HG02798 (cell line): ENCODE data around the gene HAUS3.

Experiments
- ATAC-seq: cut with Tn5 transposase; IDR thresholded peaks from one replicate; pipeline ENCODE4 v1.9.1; 2021; ENCODE audit warnings: mild to moderate bottlenecking; ENCODE audit not compliant: unreplicated experiment, poor library complexity

Gene HAUS3

DNA sequence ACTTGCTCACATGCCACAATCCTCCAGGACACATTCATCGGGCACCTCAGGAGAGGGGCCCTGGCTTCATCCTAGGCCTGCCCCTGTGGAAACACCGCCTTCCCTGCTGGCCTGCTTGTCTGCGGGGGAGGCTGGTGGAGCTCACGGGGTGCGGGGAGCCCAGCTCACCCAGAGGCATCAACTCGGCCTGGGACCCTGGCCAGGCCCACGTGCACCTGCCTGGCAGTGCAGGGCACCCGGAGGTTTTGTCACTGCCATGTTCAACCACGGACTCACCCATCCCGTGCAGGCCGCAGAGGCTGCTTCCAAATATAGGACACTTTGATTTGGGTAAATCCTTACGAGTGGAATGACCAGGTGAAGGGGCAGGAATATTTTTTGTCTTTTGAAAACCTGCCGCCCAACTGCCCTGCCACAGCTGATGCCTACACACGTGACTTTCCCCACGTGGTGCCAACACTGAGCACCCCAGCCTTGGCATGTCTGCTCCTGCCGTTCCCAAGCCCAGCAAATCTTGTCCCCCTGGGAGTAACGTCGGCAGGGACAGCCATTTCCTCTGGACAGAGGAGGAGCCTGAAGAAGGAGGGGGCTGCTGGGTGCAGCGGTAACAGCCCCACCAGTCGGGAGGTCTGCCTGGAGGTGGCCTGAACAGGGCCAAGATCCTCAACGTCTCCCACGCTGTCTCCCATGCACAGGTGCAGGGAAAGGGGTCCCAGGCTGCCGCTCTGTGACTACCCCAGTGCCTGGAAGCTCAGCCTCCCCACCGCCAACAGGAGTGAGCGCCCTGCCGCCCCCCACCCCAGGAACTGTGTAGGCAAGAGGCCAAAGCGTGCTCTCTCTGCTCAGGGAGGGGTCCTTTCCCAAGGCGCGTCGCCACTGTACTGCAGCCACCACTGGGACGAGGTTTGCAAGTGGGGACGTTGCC lies 11.5 kb upstream of the HAUS3 start:
- no peak for ATAC-seq

GRCh38 chr4:2252530-2253091 lies 10.7 kb upstream of the HAUS3 start:
- ATAC-seq = no peak

- ATAC-seq = no peak
Observed at GRCh38 chr4:2251795-2252529, 10.0 kb upstream of the HAUS3 start.

GRCh38 chr4:2251073-2251794 lies 9.3 kb upstream of the HAUS3 start:
- no peak for ATAC-seq

DNA sequence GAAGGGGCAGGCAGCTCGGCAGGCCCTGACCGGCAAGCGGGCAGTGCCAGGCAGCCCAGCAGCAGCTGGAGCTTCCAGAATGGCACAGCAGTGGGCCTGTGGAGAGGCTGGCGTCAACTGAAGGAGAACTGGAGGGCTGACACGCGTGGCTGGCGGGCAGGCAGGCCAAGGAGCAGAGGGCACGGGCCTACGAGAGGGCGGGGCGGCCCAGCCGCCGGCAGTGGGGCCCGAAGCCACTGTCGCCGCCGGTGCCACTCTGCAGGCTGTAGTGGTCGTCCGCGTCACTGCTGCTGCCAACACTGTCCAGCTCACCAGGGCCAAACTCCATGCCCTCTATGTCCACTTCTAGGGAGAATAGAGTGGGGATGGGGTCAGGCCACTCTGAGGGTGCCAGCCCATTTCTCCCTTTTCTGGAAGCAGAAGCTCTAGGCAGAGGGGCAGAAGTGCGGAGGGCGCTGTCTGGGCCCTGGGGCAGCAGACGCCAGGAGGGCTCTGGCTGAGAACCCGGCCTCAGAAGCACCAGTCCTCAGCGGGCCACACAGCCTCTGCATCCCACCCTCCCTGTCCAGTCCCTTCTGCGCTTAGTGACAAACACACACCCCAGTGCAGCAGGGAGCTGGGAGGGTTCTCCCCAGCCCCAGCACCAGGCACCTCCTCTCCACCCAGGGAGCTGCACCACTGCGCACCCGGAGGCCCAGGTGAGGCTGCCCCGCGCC lies 8.6 kb upstream of the HAUS3 start:
- no peak for ATAC-seq

DNA sequence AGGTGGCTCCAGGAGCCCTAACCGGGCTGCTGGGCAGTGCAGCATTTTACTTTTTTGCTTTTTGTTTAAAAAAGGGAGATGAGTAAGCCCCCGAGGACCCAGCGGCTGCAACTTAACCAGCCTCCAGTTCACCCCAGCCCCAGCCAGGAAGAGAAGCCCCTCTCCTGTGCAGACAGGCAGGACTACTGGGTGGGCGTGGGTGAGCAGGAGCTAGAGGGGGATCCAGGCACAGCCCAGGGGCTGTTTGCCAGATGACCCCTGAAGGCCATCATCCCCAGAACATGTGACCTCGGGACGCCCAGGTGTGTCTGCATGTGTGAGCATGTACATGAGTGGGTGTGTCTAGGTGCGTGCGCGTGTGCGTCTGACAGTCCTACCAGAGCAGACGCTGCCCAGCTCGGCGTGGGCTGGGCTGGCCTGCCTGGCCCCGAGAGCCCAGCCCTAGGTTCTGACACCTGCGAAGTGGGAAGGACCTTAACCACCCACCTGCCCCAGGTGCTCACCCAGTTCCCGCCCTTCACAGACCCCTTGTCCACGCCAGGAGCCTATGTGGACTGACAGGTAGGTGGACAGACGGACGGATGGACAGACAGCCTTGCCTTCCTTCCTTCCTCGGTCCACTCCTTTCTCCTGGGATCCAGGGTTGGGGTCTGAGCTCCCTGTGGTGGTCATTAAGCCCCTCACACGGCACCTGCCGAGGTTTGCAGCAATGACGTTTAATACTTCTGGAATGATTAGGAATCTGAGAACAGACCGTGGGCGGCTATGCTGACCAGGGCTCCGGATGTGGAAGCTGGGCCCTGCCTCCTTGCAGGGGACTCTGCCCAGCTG lies 7.8 kb upstream of the HAUS3 start:
- no peak for ATAC-seq

GRCh38 chr4:2248821-2249261 lies 6.9 kb upstream of the HAUS3 start:
- no peak for ATAC-seq

GRCh38 chr4:2248044-2248780 lies 6.3 kb upstream of the HAUS3 start:
- ATAC-seq = no peak

GRCh38 chr4:2247128-2248043 lies 5.5 kb upstream of the HAUS3 start:
- ATAC-seq = no peak

DNA sequence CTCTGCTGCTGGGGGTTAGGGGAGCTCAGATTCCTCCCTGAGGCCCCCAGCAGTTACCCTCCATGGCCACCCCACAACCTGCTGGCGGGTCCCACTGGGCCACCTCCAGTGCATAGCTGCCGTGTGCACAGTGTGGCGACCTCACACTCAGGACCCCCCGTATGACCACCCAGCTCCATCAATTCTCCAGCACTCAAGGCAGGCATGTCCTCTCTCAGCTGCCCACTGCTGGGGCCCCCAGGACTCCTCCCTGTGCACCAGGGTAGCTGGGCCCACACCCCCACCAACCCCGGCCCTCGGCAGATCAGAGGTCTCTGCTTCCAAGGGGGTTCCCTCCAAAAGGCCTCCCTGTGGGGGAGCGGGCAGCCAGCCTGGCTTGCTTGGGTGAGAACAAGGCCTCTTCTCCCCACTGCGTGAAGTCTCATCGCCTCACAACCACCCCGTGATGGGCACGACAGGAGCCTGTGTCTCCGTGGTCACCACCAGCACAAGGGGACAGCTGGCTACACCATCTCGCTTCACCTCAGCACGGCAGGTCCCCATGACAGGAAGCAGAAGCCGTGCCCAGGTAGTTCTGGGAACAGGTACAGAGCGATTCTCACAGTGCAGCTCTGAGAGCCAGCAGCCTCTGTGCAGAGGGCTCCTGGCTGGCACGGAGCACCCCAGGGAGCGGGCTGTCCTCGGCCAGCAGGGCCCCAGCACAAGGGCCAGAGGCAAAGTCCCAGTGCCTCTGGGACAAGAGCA lies 4.6 kb upstream of the HAUS3 start:
- ATAC-seq = no peak

GRCh38 chr4:2245787-2246275 lies 3.9 kb upstream of the HAUS3 start:
- ATAC-seq = no peak

- no peak for ATAC-seq
Observed at GRCh38 chr4:2245057-2245786, 3.3 kb upstream of the HAUS3 start.

DNA sequence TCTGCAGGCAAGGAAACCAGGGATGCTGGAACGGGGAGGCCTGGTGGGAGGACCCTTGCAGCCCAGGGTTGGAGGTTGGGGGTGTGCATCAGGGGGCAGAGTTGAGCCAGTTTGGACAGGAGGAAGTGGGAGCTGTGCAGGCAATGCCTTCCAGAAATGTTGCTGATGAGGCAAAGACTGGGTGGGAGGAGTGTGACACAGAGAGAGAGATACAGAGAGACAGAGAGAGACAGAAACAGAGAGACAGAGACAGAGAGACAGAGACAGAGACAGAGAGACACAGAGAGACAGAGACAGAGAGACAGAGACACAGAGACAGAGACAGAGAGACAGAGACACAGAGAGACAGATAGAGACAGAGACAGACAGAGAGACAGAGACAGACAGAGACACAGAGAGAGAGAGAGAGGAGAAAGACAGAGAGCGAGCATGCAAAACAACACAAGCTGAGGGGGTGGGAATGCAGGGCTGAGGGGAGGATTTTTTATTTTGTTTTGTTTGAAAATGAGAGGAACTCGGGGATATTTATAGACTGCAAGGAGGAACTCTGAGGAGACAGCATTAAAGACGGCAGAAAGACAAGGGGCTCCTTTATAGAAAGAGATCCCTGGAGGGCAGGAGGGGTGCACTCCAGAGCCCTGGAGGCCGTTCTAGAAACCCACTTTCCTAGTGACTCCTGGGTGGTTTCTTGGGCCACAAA lies 1.9 kb upstream of the HAUS3 start:
- ATAC-seq = no peak

DNA sequence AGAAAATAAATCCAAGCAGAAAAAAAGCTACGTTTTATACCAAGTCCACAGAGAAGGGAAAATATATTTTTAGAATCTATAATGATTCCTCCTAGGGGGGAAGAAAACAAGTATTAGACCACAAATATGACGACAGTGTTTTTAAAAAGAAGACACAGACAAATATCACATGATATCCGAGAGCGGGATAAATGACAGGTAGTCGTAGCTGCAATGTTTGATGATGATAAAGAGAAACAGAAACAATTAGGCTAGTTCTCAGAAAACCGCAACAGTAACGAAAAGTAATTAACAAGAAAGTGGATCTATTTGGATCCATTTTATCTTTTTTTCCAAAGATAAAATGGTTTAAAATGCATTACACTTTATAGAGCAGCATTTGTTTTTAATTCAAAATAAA lies 918 bp downstream of the HAUS3 start:
- no peak for ATAC-seq

GRCh38 chr4:2236944-2237666 lies 4.8 kb downstream of the HAUS3 start:
- no peak for ATAC-seq
